ENCODE results near the gene C19orf53. TPM values are rescaled to one million over a fixed set of nuclear protein-coding genes. Genes with fewer than 3 reads are reported as not detected.

Gene C19orf53
- total and polyA plus RNA-seq, 10 of the 15 experiments (the other 5 are each of a cell fraction or from before 2014, with no cell fraction given): 109 to 449 (median 218) TPM

DNA sequence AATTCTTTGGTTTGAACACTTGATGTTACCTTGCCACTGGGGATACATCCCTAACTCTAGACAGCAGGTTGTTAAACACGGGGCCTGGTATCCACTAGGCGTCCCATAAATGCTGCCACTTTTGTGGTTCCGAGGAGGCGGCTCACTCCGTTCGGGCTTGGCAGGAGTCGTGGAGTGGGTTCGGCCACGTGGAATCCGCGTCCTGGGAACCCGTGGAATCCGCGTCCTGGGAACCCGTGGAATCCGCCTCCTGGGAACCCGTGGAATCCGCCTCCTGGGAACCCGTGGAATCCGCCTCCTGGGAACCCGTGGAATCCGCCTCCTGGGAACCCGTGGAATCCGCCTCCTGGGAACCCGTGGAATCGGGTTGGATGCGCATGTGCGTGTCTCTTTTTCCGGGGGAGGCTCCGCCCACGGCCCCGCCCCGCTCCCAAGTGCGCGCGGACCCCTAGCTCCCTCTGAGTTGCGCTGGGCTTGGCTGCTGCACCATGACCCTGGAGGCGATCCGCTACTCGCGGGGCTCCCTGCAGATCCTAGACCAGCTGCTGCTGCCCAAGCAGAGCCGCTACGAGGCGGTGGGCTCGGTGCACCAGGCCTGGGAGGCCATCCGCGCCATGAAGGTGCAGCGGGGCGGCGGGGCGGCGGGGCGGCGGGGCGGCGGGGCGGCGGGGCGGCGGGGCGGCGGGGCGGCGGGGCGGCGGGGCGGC, 10.0 kb upstream of the C19orf53 start, which contains the start of gene MRI1 (continued):
- no peak for TF ChIP-seq TARDBP (IDR thresholded peaks at IDR 0.05; ENCODE audit: borderline replicate concordance)
- TF ChIP-seq SREBF2 (IDR thresholded peaks at IDR 0.05; ENCODE audit: low read length): no peak
- peak; percentile 88 for TF ChIP-seq EED (IDR thresholded peaks at IDR 0.05; ENCODE audit: low read depth)
- TF ChIP-seq, protein P1, sequence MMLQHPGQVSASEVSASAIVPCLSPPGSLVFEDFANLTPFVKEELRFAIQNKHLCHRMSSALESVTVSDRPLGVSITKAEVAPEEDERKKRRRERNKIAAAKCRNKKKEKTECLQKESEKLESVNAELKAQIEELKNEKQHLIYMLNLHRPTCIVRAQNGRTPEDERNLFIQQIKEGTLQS (IDR thresholded peaks at IDR 0.05; ENCODE audit: borderline replicate concordance, extremely low read depth, low read depth, low read length): no peak
- TF ChIP-seq MXI1 (IDR thresholded peaks at IDR 0.05; ENCODE audit: low read depth, low read length): peak; percentile 35; the same call in 1 of the 2 replicates
- TF ChIP-seq, protein P2, sequence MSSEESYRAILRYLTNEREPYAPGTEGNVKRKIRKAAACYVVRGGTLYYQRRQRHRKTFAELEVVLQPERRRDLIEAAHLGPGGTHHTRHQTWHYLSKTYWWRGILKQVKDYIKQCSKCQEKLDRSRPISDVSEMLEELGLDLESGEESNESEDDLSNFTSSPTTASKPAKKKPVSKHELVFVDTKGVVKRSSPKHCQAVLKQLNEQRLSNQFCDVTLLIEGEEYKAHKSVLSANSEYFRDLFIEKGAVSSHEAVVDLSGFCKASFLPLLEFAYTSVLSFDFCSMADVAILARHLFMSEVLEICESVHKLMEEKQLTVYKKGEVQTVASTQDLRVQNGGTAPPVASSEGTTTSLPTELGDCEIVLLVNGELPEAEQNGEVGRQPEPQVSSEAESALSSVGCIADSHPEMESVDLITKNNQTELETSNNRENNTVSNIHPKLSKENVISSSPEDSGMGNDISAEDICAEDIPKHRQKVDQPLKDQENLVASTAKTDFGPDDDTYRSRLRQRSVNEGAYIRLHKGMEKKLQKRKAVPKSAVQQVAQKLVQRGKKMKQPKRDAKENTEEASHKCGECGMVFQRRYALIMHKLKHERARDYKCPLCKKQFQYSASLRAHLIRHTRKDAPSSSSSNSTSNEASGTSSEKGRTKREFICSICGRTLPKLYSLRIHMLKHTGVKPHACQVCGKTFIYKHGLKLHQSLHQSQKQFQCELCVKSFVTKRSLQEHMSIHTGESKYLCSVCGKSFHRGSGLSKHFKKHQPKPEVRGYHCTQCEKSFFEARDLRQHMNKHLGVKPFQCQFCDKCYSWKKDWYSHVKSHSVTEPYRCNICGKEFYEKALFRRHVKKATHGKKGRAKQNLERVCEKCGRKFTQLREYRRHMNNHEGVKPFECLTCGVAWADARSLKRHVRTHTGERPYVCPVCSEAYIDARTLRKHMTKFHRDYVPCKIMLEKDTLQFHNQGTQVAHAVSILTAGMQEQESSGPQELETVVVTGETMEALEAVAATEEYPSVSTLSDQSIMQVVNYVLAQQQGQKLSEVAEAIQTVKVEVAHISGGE (CRISPR knock-in tag; IDR thresholded peaks at IDR 0.05): no peak
- peak; percentile 62; the same call in 1 of the 2 replicates for TF ChIP-seq POLR2AphosphoS2 (IDR thresholded peaks at IDR 0.05; ENCODE audit: low read depth, low read length)
- no peak for TF ChIP-seq MYC (IDR thresholded peaks at IDR 0.05; ENCODE audit: insufficient read depth, insufficient read length, insufficient replicate concordance, low read length, severe bottlenecking)
- TF ChIP-seq IKZF1 (conservative IDR thresholded peaks at IDR 0.05): peak; percentile 42; the same call in 1 of the 2 replicates
- peak in 1 of 2 experiments; percentile 46; a peak in 1 of 3 replicates for TF ChIP-seq EGR1 (IDR thresholded peaks at IDR 0.05; ENCODE audit: borderline replicate concordance in 1 of 2, low read depth in 2 of 2, low read length in 2 of 2)
- TF ChIP-seq HCFC1 (IDR thresholded peaks at IDR 0.05; ENCODE audit: low read length): no peak

Measured in GM12878 (cell line).